ENCODE results near the gene CLEC16A.

CLEC16A gene

GRCh38 chr16:11128211-11129141, 184.1 kb downstream of the CLEC16A start:
- no peak for DNase-seq

GRCh38 chr16:11129378-11129781, 185.0 kb downstream of the CLEC16A start:
- DNase-seq, result no peak

- DNase-seq, result no peak
These were observed 186.8 kb downstream of the CLEC16A start for GRCh38 chr16:11130978-11131665.

- no peak for DNase-seq
These were observed 187.3 kb downstream of the CLEC16A start for GRCh38 chr16:11131706-11132105.

- no peak for DNase-seq
These were observed 189.1 kb downstream of the CLEC16A start for GRCh38 chr16:11133344-11133943.

GRCh38 chr16:11134722-11135463, 190.5 kb downstream of the CLEC16A start:
- no peak for DNase-seq

- no peak for DNase-seq
These were observed 191.2 kb downstream of the CLEC16A start for GRCh38 chr16:11135464-11135973.

GRCh38 chr16:11136600-11136999, 192.2 kb downstream of the CLEC16A start:
- DNase-seq, result no peak

GRCh38 chr16:11138022-11138768, 193.8 kb downstream of the CLEC16A start:
- no peak for DNase-seq

GRCh38 chr16:11138769-11139325, 194.5 kb downstream of the CLEC16A start:
- no peak for DNase-seq

- DNase-seq, result no peak
These were observed 195.1 kb downstream of the CLEC16A start for GRCh38 chr16:11139326-11140097.

GRCh38 chr16:11140098-11140375, 195.7 kb downstream of the CLEC16A start:
- peak; percentile 4 to 13 for DNase-seq

GRCh38 chr16:11140466-11140865, 196.1 kb downstream of the CLEC16A start:
- DNase-seq, result no peak

GRCh38 chr16:11140867-11141266, 196.5 kb downstream of the CLEC16A start:
- no peak for DNase-seq

- DNase-seq, result no peak
These were observed 197.3 kb downstream of the CLEC16A start for GRCh38 chr16:11141409-11142260.

- no peak for DNase-seq
These were observed 197.9 kb downstream of the CLEC16A start for GRCh38 chr16:11142261-11142630.

GRCh38 chr16:11142951-11143350, 198.6 kb downstream of the CLEC16A start:
- DNase-seq, result no peak

GRCh38 chr16:11143372-11144035, 199.1 kb downstream of the CLEC16A start:
- DNase-seq, result no peak

- DNase-seq, result no peak
These were observed 199.8 kb downstream of the CLEC16A start for GRCh38 chr16:11144122-11144521.

All from activated CD4-positive, alpha-beta T cell treated with anti-CD3 and anti-CD28 coated beads for 4 hours (primary cell).